HCT116 (cell line): ENCODE results near the gene RNF166.

Experiments
- ATF3 ChIP-seq: IDR thresholded peaks from 2 replicates; pipeline ENCODE4 v1.6.1; 2012
- CTCF ChIP-seq, 3 experiments: fragments of 200-600 bp in 1 of 3; sonication (generic) in 1 of 3; IDR thresholded peaks in 2 of 3; conservative IDR thresholded peaks in 1 of 3; 2 replicates each; pipeline ENCODE4 v1.5.1; 2012 to 2017; ENCODE audit warnings: low read depth in 2 of 3, low read length in 2 of 3, antibody characterized with exemption in 1 of 3, borderline replicate concordance in 1 of 3, control low read depth in 1 of 3, mild to moderate bottlenecking in 1 of 3, mixed read lengths in 1 of 3, mixed run types in 1 of 3, moderate library complexity in 1 of 3; ENCODE audit not compliant: insufficient read depth in 1 of 3
- EZH2 ChIP-seq: fragments of 200-600 bp; sonication (generic); IDR thresholded peaks from 2 replicates; pipeline ENCODE4 v1.6.1; 2017; ENCODE audit warnings: antibody characterized with exemption, mixed run types
- FOSL1 ChIP-seq: IDR thresholded peaks from 2 replicates; pipeline ENCODE4 v1.6.1; 2012; ENCODE audit warnings: low read depth
- JUND ChIP-seq: IDR thresholded peaks from 2 replicates; pipeline ENCODE4 v1.6.1; 2012
- POLR2A ChIP-seq: IDR thresholded peaks from 2 replicates; pipeline ENCODE4 v1.7.0; 2011; ENCODE audit warnings: borderline replicate concordance; ENCODE audit not compliant: insufficient read depth, insufficient read length; ENCODE audit errors: extremely low read depth
- POLR2AphosphoS5 ChIP-seq: IDR thresholded peaks from 2 replicates; pipeline ENCODE4 v1.6.1; 2011; ENCODE audit warnings: mild to moderate bottlenecking, low read depth, low read length, moderate library complexity
- RAD21 ChIP-seq: IDR thresholded peaks from 2 replicates; pipeline ENCODE4 v1.6.1; 2012; ENCODE audit warnings: low read depth, mild to moderate bottlenecking
- REST ChIP-seq: IDR thresholded peaks from 2 replicates; pipeline ENCODE4 v1.6.1; 2012; ENCODE audit warnings: low read depth
- SP1 ChIP-seq: IDR thresholded peaks from 2 replicates; pipeline ENCODE4 v1.6.1; 2012; ENCODE audit warnings: low read depth
- TCF7L2 ChIP-seq: IDR thresholded peaks from 2 replicates; pipeline ENCODE4 v1.7.0; 2011; ENCODE audit warnings: borderline replicate concordance, inconsistent platforms; ENCODE audit not compliant: insufficient read depth, insufficient read length; ENCODE audit errors: extremely low read depth

- no peak for TF ChIP-seq CTCF (IDR thresholded peaks at IDR 0.05 in 2 of 3, conservative IDR thresholded peaks at IDR 0.05 in 1 of 3; ENCODE audit: borderline replicate concordance in 1 of 3, insufficient read depth in 1 of 3, low read depth in 2 of 3, low read length in 2 of 3)
- no peak for TF ChIP-seq POLR2A
- TF ChIP-seq ATF3 = no peak
- no peak for TF ChIP-seq EZH2
- no peak for TF ChIP-seq JUND
- no peak for TF ChIP-seq REST
- no peak for TF ChIP-seq FOSL1
- no peak for TF ChIP-seq POLR2AphosphoS5
- no peak for TF ChIP-seq RAD21
- TF ChIP-seq TCF7L2 = no peak
- no peak for TF ChIP-seq SP1
Measured at GRCh38 chr16:88741368-88741767, 35.2 kb upstream of the RNF166 start.
